A549 (cell line): ENCODE measurements around the gene ABHD8. TPM values are rescaled to one million over a fixed set of nuclear protein-coding genes. Genes with fewer than 3 reads are reported as not detected.

Experiments
- ATAC-seq, 2 experiments: fragments of 200-7000 bp in 1 of 2; fragments of >200 bp in 1 of 2; cut with Nextera tagmentation in 1 of 2; cut with Tn5 transposase in 1 of 2; 3 replicates each; pipeline versions ENCODE4 v1.8.0 to v1.9.1; 2018 to 2020; ENCODE audit warnings: mild to moderate bottlenecking in 1 of 2, moderate library complexity in 1 of 2
- CTCF ChIA-PET: fragments of 300-600 bp; sonication (Branson Sonifier 250); formaldehyde crosslinking; extraction: SDS; loops from one replicate; lab custom pipeline; 2021; ENCODE audit warnings: antibody characterized with exemption, inconsistent platforms; lab: Yijun Ruan, JAX
- POLR2A ChIA-PET: fragments of 350-600 bp; formaldehyde crosslinking; extraction: SDS; loops from one replicate; lab custom pipeline; 2021; ENCODE audit warnings: antibody characterized with exemption, inconsistent platforms; lab: Yijun Ruan, JAX
- DNase-seq, 2 experiments: peaks; one replicate each; pipeline versions ENCODE4 v3.0.0 to v3.0.0-alpha.2; 2011 to 2016; ENCODE audit warnings: low read depth in 1 of 2, low spot score in 1 of 2
- FAIRE-seq: peaks from 2 replicates; lab custom pipeline; 2011; peaks lifted over from hg19 to GRCh38; lab: Jason Lieb, UNC
- H3K27ac ChIP-seq, 2 experiments: fragments of >200 bp; sonication (Bioruptor Twin); formaldehyde crosslinking; 3 replicates each; pipeline ENCODE4 v1.5.1; 2016 to 2017
- H3K4me1 ChIP-seq: fragments of >200 bp; sonication (Bioruptor Twin); formaldehyde crosslinking; 3 replicates; pipeline ENCODE4 v1.6.1; 2016
- H3K4me2 ChIP-seq: fragments of >200 bp; sonication (Bioruptor Twin); formaldehyde crosslinking; 3 replicates; pipeline ENCODE4 v1.6.1; 2016
- H3K4me3 ChIP-seq: fragments of >200 bp; sonication (Bioruptor Twin); formaldehyde crosslinking; 3 replicates; pipeline ENCODE4 v1.5.1; 2016
- H3K9me3 ChIP-seq: fragments of >200 bp; sonication (Bioruptor Twin); formaldehyde crosslinking; 3 replicates; pipeline ENCODE4 v1.6.1; 2016
- BHLHE40 ChIP-seq: IDR thresholded peaks from 2 replicates; pipeline ENCODE4 v1.6.1; 2012; ENCODE audit warnings: low read depth, low read length, inconsistent platforms
- ESRRA ChIP-seq: fragments of 150-350 bp; IDR thresholded peaks from 2 replicates; pipeline ENCODE4 v1.6.1; 2014; ENCODE audit warnings: mild to moderate bottlenecking, low read length, borderline replicate concordance
- HDAC2 ChIP-seq: fragments of 200-600 bp; sonication (generic); IDR thresholded peaks from 2 replicates; pipeline ENCODE4 v1.6.1; 2016
- HOXB5 ChIP-seq: fragments of 250-450 bp; sonication (Bioruptor Pico); IDR thresholded peaks from 2 replicates; pipeline ENCODE4 v1.5.0; 2020; ENCODE audit warnings: mild to moderate bottlenecking, moderate library complexity
- JUNB ChIP-seq: fragments of >200 bp; sonication (Bioruptor Twin); formaldehyde crosslinking; IDR thresholded peaks from 2 replicates; pipeline ENCODE4 v1.6.1; 2016
- KDM5A ChIP-seq: fragments of 200-600 bp; sonication (generic); IDR thresholded peaks from 2 replicates; pipeline ENCODE4 v1.6.1; 2016; ENCODE audit warnings: antibody characterized with exemption, mild to moderate bottlenecking
- MAFK ChIP-seq: fragments of 450-650 bp; IDR thresholded peaks from 2 replicates; pipeline ENCODE4 v1.6.1; 2014; ENCODE audit not compliant: partially characterized antibody
- NPAS2 ChIP-seq: fragments of 250-450 bp; sonication (Bioruptor Pico); IDR thresholded peaks from 2 replicates; pipeline ENCODE4 v1.8.0; 2022; ENCODE audit warnings: mild to moderate bottlenecking, moderate library complexity, borderline replicate concordance
- NR3C1 ChIP-seq: fragments of >200 bp; sonication (Bioruptor Twin); formaldehyde crosslinking; IDR thresholded peaks from 3 replicates; pipeline ENCODE4 v1.6.1; 2017
- POLR2AphosphoS2 ChIP-seq: conservative IDR thresholded peaks from 2 replicates; pipeline ENCODE4 v1.6.1; 2012; ENCODE audit warnings: low read length, improper control_type of control experiment, inconsistent platforms
- RAD21 ChIP-seq, 2 experiments: fragments of >200 bp in 1 of 2; sonication (Bioruptor Twin) in 1 of 2; formaldehyde crosslinking in 1 of 2; IDR thresholded peaks in 1 of 2; conservative IDR thresholded peaks in 1 of 2; 2 replicates in 1 of 2; 3 replicates in 1 of 2; pipeline ENCODE4 v1.6.1; 2012 to 2018; ENCODE audit warnings: inconsistent platforms in 1 of 2
- RNF2 ChIP-seq: fragments of 200-600 bp; sonication (generic); IDR thresholded peaks from 2 replicates; pipeline ENCODE4 v1.6.1; 2016; ENCODE audit warnings: low read depth, mild to moderate bottlenecking, antibody characterized with exemption, moderate library complexity, borderline replicate concordance
- SREBF2 ChIP-seq: fragments of 450-650 bp; IDR thresholded peaks from 2 replicates; pipeline ENCODE4 v1.6.1; 2014; ENCODE audit warnings: mild to moderate bottlenecking, moderate library complexity
- TP53 ChIP-seq: fragments of 250-450 bp; sonication (Bioruptor Pico); IDR thresholded peaks from 2 replicates; pipeline ENCODE4 v1.5.0; 2021; ENCODE audit warnings: mild to moderate bottlenecking, moderate library complexity
- WGBS: methylation state at CpG from one replicate; pipeline ENCODE4 v1.1.6; 2017; ENCODE audit errors: missing lambda C conversion rate; 5-methylcytosine and 5-hydroxymethylcytosine counted together
- polyA plus RNA-seq, 4 experiments: library from polyadenylated mRNA; depleted of rRNA in 3 of 4; stranded (reverse); fragments of >200 nt; fragmentation: RNase III in 1 of 4; extraction: RNeasy Plus Mini Kit Qiagen cat#74134 plus additional on column Dnase treatment in 1 of 4; gene quantifications; 2 replicates in 3 of 4; 3 replicates in 1 of 4; pipeline ENCODE4 v1.2.3, GENCODE V29; 2011 to 2017
- TF ChIP-seq, protein P1 (sequence below): fragments of >200 bp; sonication (Bioruptor Twin); formaldehyde crosslinking; IDR thresholded peaks from 2 replicates; pipeline ENCODE4 v1.6.1; 2016
- TF ChIP-seq, protein P2 (sequence below): fragments of 250-450 bp; sonication (Bioruptor Pico); IDR thresholded peaks from 2 replicates; pipeline ENCODE4 v1.5.0; 2021; ENCODE audit warnings: mild to moderate bottlenecking, moderate library complexity, borderline replicate concordance
- TF ChIP-seq, protein P3 (sequence below): fragments of >200 bp; sonication (Bioruptor Twin); formaldehyde crosslinking; IDR thresholded peaks from 3 replicates; pipeline ENCODE4 v1.6.1; 2016
- TF ChIP-seq, protein P4 (sequence below): IDR thresholded peaks from 2 replicates; pipeline ENCODE4 v1.6.1; 2012; ENCODE audit warnings: low read depth, borderline replicate concordance
- TF ChIP-seq, protein P5 (sequence below): fragments of 450-650 bp; IDR thresholded peaks from 2 replicates; pipeline ENCODE4 v1.6.1; 2014; ENCODE audit warnings: antibody characterized with exemption

The ABHD8 gene
- polyA plus RNA-seq, 2 of the 4 experiments (the other 2 are of a cell fraction) = 2.3 to 4.2 TPM

DNA sequence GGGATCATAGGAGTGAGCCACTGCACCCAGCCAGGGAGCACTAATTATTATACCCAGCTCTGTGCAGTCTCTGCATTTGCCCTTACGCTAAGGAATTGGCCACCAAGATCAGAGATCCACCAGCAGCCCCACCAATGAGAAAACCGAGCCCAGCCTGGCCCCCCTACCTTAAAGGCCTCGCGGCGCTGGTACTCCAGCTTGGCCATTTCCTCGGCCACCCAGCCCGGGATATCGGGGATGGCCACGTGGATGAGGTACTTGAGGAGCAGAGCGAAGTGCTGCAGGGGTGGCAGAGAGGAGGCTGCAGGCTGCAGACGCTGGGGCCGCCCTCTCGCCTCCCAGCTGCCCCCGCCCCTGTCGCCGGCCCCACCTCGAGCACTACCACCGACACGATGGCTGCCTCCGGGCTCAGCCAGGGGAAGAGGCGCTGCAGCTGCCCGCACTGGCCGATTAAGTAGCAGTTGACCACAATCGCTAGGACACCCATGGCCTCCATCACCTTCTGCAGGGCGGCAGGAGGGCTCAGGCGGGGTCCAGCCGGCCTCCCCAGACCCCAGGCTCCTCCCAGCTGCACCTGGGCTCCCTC, 23.9 kb upstream of the ABHD8 start (continued):
- no peak for TF ChIP-seq NR3C1
- TF ChIP-seq JUNB = no peak
- no peak for TF ChIP-seq HDAC2
- TF ChIP-seq BHLHE40 = no peak

DNA sequence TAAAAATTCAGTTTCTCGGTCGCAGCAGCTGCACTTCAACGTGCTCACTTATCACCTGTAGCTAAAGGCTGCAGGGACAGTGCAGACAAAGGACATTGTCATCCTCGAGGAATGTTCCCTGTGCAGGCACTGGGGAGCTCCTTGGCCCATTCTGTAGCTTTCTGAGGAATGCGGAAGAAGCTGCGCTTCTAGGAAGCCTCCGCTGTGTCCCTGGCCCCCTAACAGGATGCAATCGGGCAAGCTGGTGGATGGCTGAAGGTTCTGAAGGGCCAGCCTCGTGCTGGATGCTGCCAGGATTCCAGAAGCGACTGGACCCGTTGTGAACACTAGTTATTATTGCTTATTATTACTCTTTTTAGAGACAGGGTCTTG, 23.4 kb upstream of the ABHD8 start:
- TF ChIP-seq, protein P1, sequence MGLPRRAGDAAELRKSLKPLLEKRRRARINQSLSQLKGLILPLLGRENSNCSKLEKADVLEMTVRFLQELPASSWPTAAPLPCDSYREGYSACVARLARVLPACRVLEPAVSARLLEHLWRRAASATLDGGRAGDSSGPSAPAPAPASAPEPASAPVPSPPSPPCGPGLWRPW = no peak
- no peak for TF ChIP-seq SREBF2
- TF ChIP-seq, protein P2, sequence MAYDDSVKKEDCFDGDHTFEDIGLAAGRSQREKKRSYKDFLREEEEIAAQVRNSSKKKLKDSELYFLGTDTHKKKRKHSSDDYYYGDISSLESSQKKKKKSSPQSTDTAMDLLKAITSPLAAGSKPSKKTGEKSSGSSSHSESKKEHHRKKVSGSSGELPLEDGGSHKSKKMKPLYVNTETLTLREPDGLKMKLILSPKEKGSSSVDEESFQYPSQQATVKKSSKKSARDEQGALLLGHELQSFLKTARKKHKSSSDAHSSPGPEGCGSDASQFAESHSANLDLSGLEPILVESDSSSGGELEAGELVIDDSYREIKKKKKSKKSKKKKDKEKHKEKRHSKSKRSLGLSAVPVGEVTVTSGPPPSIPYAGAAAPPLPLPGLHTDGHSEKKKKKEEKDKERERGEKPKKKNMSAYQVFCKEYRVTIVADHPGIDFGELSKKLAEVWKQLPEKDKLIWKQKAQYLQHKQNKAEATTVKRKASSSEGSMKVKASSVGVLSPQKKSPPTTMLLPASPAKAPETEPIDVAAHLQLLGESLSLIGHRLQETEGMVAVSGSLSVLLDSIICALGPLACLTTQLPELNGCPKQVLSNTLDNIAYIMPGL (CRISPR knock-in tag) = no peak
- ChIA-PET CTCF (interaction anchor here (1.0 to 1.1 kb wide), 3 partner anchors 9 to 16 kb away, joined by 3 to 6 read pairs (median 4); no protein-coding TSS in a partner anchor), POLR2A (interaction anchor here (0.9 kb wide), 1 partner anchor 17 kb away, joined by 3 read pairs; the partner anchor contains the start of gene DDA1)
- DNase-seq (no peak), FAIRE-seq (no peak), ATAC-seq (no peak)
- Histone ChIP-seq H3K27ac (no peak overlapping the region), H3K4me3 (no peak overlapping the region), H3K4me1 (no peaks in the 10 kb centered on the region), H3K4me2 (no peak overlapping the region), H3K9me3 (no peaks in the 10 kb centered on the region)
- 85% methylated on average over 11 of the region's 11 CpGs for WGBS

DNA sequence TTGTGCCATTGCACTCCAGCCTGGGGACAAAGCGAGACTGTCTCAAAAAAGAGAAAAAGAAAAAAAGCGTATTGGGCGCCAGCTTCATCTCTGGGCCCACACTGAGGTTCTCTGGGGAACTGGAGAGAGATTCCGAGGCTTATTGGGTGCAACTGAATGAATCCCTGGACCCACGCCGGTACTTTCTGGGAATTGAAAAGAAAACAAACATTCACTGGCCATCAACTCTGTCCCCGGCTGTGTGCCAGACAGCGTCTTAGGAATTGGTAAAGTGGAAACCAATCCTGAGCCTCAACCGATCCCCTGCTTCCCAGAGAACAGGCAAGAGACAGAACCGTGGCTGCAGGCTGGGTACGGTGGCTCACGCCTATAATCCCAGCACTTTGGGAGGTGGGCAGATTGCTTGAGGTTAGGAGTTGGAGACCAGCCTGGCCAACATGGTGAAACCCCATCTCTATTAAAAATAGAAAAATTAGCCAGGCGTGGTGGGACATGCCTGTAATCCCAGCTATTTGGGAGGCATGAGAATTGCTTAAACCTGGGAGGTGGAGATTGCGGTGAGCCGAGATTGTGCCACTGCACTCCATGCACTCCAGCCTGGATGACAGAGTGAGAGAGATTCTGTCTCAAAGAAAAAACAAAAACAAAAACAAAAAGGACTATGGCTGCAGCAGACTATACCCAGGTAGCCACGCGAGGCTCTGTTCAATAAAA, 22.8 kb upstream of the ABHD8 start:
- ChIA-PET CTCF (interaction anchor here (0.5 to 1.1 kb wide), 3 partner anchors 8 to 478 kb away, joined by 4 to 6 read pairs (median 4); no protein-coding TSS in a partner anchor), POLR2A (interaction anchor here (0.9 kb wide), 1 partner anchor 17 kb away, joined by 3 read pairs; the partner anchor contains the start of gene DDA1)
- DNase-seq = no peak
- Histone ChIP-seq H3K4me1 (no peaks in the 10 kb centered on the region), H3K4me2 (no peak overlapping the region), H3K9me3 (no peaks in the 10 kb centered on the region), H3K4me3 (no peak overlapping the region), H3K27ac (no peak overlapping the region)
- ATAC-seq = no peak
- TF ChIP-seq TP53 (CRISPR knock-in tag) = no peak
- no peak for FAIRE-seq
- WGBS = 86% methylated on average over 17 of the region's 17 CpGs

DNA sequence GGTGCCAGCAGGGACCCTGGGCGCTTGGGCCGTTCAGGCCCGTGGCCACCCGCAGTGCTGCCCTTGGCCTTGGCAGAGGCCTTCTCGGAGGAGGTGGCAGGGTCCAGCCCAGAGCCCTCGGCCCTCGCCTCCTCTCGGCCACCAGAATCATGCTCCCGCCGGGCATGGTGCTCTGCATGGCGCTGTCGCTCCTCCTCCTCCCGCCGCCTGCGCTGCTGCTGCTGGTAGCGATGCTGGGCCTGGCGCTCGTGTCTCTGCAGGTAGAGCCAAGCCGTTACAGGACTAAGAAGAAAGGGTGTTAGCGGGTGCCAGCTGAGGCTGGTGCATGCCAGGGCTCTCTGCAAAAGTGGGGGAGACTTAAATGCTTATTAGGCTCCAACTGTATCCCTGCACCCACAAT, 21.9 kb upstream of the ABHD8 start:
- Histone ChIP-seq H3K9me3 (no peaks in the 10 kb centered on the region), H3K4me3 (no peak overlapping the region), H3K27ac (no peak overlapping the region), H3K4me1 (no peaks in the 10 kb centered on the region)
- CTCF ChIA-PET = interaction anchor here (0.5 kb wide), 1 partner anchor 477 kb away, joined by 4 read pairs; no protein-coding TSS in a partner anchor
- no peak for DNase-seq
- TF ChIP-seq NPAS2 (CRISPR knock-in tag) (no peak), BHLHE40 (no peak)
- TF ChIP-seq, all 56 proteins: peak for 0
- POLR2A ChIA-PET = no interaction called here
- H3K4me2 ChIP-seq = no peak overlapping the region
- WGBS = 95% methylated on average over 12 of the region's 20 CpGs
- no peak for FAIRE-seq
- no peak for ATAC-seq

DNA sequence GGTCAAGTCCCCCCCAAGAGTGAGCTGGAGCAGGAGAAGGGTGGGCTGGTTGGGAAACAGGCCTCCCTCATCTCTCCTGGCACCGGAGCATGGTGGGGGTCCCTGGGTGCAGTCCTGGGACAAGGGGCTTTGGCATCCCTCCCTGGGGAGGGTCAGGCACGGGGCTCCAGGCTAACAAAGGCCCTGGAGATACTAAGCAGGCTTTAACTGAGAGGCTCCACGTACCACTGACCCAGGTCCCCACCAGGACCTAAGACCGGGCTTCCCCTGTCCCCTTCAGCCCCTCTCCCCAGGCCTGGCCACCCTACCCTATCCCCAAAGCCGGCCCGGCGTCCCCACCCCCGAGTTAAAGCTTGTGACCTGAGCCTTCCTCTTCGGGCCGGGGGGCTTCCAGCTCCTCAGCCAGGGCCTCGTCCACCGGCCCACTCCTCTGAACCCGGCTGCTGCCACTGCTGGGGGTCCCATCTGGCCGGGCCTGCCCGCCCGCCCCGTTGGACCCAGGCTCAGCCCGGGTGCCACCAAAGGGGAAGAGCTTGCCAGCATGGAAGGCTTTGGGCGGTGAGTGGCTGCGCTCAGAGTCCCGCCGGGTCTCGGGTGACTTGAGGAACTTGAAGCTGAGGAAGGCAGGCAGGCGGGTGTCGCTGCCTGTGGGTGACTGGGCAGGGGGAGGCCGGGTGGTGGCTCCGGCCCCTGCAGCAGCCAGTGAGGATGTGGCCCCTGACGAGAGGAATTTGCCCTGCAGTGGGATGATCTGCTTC, 21.3 kb upstream of the ABHD8 start:
- no peak for TF ChIP-seq RAD21 (conservative IDR thresholded peaks at IDR 0.05 in 1 of 2, IDR thresholded peaks at IDR 0.05 in 1 of 2)
- no peak for TF ChIP-seq KDM5A
- TF ChIP-seq, protein P3, sequence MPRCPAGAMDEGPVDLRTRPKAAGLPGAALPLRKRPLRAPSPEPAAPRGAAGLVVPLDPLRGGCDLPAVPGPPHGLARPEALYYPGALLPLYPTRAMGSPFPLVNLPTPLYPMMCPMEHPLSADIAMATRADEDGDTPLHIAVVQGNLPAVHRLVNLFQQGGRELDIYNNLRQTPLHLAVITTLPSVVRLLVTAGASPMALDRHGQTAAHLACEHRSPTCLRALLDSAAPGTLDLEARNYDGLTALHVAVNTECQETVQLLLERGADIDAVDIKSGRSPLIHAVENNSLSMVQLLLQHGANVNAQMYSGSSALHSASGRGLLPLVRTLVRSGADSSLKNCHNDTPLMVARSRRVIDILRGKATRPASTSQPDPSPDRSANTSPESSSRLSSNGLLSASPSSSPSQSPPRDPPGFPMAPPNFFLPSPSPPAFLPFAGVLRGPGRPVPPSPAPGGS = no peak
- no peak for TF ChIP-seq POLR2AphosphoS2
- TF ChIP-seq ESRRA = no peak
- no peak for TF ChIP-seq MAFK
- no peak for TF ChIP-seq RNF2
- TF ChIP-seq, protein P4, sequence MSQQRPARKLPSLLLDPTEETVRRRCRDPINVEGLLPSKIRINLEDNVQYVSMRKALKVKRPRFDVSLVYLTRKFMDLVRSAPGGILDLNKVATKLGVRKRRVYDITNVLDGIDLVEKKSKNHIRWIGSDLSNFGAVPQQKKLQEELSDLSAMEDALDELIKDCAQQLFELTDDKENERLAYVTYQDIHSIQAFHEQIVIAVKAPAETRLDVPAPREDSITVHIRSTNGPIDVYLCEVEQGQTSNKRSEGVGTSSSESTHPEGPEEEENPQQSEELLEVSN = no peak
- TF ChIP-seq HOXB5 (CRISPR knock-in tag) = no peak
- TF ChIP-seq, protein P5, sequence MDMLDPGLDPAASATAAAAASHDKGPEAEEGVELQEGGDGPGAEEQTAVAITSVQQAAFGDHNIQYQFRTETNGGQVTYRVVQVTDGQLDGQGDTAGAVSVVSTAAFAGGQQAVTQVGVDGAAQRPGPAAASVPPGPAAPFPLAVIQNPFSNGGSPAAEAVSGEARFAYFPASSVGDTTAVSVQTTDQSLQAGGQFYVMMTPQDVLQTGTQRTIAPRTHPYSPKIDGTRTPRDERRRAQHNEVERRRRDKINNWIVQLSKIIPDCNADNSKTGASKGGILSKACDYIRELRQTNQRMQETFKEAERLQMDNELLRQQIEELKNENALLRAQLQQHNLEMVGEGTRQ = no peak
- ChIA-PET POLR2A (no interaction called here), CTCF (no interaction called here)
- no peak for DNase-seq
- Histone ChIP-seq H3K4me1 (no peaks in the 10 kb centered on the region), H3K4me3 (no peak overlapping the region), H3K4me2 (no peak overlapping the region), H3K27ac (no peak overlapping the region), H3K9me3 (no peaks in the 10 kb centered on the region)
- FAIRE-seq = no peak
- WGBS = 93% methylated on average over 7 of the region's 28 CpGs
- no peak for ATAC-seq
